GM21423 (cell line): ENCODE results near the gene LRBA.

Source experiments
- ATAC-seq: cut with Tn5 transposase; IDR thresholded peaks from one replicate; pipeline ENCODE4 v1.9.1; 2021; ENCODE audit warnings: mild to moderate bottlenecking, moderate library complexity; ENCODE audit not compliant: unreplicated experiment

The LRBA gene

DNA sequence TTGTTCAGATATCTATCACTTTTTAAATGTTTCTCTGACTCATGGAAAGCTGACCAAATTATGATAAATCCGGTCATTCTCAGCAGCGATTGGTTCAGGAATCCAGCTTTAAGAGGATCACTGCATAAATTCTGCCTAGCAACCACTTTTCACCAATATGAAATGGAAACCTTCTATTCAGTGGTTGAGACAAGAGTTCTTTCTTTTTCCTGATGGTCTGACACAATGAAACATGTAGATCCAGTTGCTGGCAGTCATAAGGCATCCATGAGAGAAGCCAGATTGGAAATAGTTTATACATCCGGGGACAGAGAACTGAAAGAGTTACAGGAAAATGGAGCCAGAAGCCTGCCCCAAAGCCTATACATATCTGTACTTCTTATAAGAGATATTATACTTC, 406.0 kb downstream of the LRBA start:
- ATAC-seq, result no peak

DNA sequence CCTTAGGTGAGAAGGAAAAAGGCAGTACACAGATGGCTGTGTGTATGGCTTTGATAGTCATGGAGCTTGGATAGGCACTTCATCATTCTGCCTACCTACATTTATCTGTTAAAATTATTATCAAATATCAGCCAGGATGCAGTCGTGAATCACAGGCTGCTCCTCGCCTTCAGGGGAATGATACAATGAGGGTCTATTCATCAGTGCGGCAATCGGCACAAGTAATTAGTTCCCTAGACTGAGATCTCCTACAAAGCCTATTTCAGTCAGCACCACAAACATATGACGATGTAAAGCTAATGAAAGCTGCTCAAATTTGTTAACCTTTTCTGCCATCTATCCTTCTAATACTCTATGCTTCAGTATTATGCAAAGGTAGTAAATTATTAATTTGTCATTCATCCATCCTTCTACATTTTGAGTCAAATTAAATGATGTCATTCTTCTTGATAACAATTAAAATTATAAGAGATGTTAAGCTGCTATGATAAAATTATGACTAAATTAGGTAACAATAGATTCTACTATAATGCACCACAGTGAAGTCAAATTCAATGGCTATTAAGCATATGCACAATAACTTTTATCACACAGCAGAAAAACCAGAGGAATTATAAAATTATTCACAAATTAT, 414.2 kb downstream of the LRBA start:
- ATAC-seq, result no peak

DNA sequence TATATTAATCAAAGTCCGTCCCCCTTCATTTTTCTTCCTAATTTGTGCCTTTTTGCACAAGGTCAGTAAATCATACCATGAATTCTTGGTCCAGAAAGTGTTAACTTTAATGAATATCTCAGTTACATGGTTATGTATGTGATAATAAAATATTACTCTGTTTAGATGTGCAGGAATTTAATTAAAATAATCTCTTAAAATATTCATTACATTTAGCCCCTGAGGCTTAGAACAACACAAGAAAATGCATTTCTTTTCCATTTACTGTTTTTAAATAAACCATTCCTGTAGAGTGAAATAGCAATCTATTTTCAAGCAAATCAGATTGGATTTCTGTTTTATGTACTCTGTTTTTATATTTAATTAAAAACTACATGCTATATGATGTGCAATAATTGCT, 415.5 kb downstream of the LRBA start:
- ATAC-seq, result no peak

DNA sequence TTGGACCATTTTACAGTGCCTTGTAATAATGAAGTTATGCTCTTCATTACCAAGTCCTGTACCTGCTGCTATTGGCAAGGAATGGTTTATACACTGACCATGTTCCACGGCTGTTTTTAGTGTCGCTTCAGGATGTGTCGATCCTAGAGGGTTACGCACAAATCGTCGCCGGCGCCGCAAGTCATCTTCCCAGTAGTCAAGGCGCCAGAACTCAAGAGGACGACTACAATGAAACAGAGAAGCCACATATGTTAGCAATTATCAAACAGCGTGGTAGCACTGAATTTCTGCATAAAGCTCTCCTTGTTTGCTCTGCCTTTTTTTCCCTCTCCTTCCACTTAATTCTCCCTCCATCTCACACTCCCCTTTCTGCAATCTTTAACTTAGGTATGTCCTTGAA, 416.2 kb downstream of the LRBA start:
- no peak for ATAC-seq

DNA sequence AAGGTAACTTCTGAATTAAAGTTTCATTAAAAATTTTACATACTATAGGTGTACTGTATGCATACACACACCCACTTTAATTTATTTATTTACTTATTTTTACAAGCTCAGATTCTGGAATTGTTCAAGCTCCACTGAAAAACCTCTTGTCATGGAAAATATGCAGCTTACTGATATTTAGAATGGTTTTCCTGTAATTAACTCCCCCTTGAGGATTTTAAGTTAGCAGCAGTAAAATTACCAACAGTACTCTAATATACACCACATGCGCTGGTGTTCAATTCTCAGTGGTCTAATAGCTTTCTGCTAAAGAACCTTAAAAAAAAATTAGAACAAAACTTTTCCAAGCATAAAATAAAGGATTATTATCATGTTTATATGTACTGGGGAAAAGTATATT, 421.1 kb downstream of the LRBA start:
- ATAC-seq, result no peak

DNA sequence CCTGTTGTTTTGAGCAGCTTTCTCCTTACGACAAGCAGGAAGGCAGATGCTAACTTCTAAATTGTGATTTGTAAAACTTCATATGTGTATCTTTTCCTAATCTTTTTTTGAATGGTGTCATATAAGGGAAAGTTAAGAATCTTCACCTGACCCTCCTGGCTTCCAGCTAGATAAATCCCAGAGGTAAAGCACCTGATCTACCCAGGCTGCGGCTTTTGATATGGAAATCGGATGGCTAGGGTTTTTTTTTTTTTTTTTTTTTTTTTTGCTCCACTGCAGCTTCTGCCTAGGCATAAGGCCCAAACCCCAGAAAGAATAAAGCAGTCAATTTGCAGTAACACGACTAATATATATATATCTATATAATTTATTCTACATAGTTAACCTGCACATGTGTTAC, 423.2 kb downstream of the LRBA start:
- no peak for ATAC-seq

DNA sequence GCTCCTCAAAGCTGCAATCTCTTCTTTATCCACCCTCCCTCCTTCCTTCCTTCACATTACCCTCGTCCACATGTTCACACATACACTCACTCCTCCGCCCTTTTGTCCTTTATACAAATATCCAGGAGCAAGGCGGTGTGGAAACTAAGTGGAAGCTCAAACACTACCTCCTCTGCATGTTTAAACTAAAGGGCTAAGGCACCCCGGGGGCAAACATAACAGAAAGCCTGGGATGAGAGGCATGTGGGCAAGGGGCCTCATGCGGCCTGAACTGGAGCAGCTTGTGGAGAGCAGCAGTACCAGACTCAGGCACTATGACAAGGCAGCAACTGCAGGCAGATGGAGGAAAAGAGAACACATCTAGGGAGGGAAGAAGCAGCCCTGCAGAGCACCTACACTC, 423.7 kb downstream of the LRBA start:
- no peak for ATAC-seq

DNA sequence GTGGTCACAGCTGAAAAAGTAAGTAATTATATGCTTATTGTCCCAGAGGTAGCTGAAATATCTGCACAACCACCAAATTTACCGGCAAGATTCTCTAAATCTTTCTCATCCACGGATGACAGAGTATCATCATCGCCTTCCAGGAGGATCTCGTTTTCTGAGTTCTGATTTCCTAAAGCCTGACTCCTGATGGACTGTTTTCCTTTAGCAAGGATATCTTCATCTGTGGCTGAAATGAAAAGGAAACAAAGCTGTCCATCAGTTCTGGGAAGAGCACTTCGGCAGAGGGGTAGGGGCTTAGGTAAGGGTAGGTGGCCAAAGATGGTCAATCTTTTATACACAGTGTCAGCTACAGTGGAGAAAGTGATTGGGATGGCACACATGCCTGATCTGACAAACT, 424.5 kb downstream of the LRBA start:
- no peak for ATAC-seq

DNA sequence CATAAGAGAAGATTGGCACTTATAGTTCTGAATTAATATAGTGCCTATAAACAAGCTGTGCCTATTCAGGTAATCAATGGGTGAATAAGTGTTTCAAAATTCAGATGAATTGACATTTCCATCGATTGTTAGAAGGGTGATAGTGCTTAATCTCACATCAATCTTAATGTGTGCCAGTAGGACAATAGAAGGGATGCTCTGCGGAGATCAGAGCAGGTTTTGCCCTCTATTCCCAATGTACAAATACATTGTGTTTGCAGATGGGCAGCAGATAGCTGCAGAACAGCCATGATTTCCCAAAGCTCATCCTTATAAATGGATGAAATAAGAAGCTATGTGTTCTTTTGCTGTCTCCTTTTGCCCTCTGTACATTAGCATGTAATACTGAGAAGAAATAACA, 425.9 kb downstream of the LRBA start:
- no peak for ATAC-seq

DNA sequence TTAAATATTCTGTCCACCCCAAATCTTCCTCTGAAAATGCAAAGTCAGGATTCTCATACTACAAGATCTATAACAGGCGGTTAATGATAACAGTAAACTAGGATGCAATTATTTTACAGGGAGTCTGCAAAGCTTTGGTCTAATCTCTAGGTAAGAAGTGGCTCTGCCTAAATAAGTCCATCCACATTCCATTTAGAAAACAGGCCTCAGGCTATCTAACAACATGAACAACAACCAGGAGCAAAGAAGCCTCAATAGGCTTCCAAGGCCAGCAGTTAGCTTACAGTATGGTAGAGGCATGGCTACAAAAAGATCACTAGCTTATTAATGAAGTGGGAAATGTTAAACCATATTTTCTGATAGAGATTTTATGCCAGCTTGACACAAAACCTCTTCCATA, 426.8 kb downstream of the LRBA start:
- ATAC-seq, result no peak

DNA sequence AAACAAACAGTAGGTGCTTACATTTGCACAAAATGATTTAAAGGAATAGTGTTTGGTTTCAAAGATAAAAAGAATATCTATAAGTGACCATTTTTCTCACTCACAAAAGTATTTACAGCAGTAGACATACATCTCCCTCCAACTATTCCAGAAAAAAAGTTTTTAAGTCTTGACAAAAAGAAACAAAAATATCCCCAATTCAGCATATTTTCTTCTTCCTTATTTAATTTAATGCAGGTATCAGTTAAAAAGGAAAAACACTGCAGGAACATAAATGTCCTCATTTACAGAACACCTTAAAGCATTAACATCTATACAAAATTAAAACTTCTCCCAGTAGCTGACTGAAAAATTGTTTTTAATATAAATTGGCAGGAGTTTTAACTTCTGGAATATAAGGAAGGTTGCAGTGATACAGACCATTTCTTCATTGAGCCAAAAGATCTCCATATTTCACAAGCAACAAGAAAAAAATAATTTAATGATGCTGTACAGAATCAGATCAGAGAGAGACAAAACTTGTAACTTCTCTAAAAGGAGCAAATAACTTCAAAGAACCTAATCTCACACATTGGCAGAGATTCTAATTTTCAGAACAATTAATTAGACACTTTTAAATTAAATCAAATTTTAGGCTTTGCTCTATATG, 428.8 kb downstream of the LRBA start:
- no peak for ATAC-seq

DNA sequence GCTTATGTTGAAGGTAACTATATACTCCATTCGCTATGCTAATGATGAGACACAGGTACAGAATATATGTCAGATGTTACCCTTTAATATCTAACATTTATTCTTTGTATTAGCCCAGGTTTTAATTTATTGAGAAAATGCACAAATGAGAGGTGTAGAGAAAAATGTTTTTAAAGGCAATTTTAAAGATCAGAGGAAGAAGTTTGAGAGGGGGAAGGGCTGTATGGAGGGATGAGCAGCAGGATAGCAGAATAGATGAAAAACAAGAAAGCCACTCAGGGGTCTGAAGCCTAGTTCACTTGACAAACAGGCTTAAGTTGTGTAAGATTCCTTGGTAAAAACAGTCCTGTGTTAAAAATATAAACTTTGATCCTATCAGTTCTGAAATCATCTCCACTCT, 429.5 kb downstream of the LRBA start:
- no peak for ATAC-seq

DNA sequence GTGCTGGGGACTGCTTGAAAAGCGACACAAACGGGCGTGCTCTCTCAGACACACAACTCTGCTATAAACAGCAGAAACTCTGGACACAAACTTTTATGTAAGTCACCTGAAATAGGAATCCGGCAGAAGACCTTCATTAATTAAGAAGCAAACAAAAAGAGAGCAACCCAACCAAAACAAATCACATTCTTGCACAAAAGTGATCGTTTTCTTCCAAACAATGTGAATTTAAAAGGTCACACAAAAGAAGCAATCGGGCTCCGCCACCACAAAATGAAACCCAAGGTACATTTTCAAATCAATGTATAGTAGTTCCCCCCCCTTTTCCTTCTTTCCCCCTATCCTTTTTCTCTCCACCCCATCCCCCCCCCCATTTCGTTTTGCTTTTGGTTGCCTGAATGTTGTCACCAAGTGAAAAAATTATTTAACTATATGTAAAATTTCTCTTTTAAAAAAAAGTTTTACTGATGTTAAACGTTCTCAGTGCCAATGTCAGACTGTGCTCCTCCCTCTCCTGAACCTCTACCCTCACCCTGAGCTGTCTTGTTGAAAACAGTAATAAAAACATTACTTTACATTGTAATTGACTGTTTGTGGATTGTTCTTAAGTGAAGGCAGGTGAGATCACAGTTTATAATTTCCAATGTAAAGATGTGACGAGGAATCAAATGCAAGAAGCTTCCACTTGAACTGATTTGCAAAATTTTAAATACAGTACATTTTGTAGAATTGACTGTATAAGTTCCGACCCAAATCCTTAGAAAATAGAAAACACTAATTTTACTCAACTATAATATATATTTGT, 430.8 kb downstream of the LRBA start:
- ATAC-seq, result no peak

DNA sequence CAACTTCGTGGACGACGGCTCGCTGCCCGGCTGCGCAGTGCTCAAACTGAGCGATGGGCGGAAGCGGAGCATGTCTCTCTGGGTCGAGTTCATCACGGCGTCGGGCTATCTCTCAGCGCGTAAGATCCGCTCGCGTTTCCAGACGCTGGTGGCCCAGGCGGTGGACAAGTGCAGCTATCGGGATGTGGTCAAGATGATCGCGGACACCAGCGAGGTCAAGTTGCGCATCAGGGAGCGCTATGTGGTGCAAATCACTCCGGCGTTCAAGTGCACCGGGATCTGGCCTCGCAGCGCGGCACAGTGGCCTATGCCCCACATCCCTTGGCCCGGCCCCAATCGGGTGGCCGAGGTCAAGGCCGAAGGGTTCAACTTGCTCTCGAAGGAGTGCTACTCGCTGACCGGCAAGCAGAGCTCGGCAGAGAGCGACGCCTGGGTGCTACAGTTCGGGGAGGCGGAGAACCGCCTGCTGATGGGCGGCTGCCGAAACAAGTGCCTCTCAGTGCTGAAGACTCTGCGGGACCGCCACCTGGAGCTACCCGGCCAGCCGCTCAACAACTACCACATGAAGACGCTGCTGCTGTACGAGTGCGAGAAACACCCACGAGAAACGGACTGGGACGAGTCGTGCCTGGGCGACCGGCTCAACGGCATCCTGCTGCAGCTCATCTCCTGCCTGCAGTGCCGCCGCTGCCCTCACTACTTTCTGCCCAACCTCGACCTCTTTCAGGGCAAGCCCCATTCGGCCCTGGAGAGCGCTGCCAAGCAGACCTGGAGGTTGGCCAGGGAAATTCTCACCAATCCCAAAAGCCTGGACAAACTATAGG, 431.6 kb downstream of the LRBA start:
- ATAC-seq, result no peak

DNA sequence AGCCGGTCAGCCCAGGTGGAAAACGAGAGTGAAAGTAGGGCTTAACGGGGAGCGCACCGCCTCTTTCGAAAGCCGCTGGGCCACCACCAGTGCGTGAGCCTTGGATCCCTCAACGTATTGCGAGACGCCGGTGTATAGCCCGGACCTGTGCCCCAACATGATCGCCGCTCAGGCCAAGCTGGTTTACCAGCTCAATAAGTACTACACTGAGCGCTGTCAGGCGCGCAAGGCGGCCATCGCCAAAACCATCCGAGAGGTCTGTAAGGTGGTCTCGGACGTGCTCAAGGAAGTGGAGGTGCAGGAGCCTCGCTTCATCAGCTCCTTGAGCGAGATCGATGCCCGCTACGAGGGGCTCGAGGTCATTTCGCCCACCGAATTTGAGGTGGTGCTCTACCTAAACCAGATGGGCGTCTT, 432.2 kb downstream of the LRBA start:
- ATAC-seq, result no peak

DNA sequence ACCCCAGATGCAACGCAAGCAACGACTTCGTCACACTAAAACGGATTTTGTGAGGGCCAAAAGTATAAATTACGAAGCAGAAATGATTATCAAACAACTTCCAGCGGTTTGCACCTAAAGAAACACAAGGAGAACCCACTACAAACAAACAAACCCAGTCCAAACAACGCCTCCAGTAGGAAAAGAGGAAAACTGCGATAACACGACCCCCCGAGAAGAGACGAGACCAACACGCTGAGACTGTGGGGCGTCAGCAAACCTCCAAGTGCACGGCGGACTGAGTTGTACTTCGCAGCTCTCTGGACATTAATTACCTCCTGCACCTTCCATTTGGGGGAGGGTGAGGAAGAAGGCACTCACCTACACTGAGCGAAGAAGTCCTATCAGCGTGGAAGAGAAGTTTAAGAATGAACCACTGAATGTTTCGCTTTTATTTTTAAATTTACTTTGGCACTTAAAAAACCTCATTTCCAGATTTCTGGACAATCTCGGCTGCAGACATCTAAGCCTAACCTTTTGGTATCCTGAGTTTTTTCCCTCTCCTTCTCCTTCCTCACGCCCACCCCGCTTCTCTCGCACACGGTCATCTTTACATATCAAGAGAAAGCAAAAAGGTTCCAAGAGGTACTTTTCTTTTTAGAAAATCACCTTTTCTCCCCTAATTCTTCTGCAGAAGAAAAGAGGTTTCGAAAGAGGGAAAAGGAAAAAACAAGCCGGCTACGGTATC, 432.8 kb downstream of the LRBA start, which contains the start of gene MAB21L2:
Gene MAB21L2, plus strand, starts transcription at position 6 of the 727 bp plus-strand sequence. CDS start 879 bp downstream, outside the sequence.
- ATAC-seq, result no peak

DNA sequence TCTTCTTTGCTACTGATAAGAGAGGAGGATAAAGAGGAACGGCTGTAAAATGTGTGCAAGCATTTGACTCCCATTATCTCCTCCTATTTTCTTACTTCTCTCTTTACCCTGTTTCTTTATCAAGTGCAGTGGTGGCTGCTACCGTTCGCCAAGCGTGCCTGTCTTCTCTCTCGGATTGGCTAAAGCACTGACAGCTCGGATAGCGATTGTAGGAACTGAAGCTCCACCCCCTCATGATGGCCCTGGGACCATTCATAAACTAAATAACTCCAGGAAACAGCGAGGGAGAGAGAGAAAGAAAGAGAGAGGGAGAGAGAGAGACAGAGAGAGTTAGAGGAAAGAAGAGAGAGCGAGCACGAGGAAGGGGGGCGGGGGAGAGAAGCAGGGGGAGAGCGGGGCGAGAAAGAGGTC, 433.4 kb downstream of the LRBA start:
- ATAC-seq, result no peak

DNA sequence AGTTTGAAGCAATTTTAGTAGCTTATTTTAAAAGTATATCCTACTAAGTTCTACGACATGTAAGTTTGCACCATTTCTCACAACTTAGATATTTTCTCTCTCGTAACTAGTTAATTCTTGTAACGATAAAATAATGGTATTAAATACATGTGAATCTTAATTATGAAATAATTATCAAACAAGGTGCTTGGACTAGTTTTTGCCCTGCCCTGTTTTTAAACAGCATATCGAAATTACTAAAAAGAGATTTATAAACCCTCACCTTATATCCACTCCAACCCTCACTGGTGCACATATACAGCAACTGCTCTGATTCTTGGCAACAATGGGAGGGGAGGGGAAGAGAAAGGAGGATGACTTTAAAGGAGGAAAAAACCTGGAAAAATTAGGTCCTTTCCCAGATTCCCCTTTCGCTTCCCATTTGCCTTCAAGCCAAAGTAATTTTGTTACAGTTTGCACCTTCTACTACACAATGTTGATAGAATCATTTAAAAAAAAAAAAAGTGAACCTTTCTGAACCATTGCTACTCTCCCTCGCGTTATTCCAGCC, 434.0 kb downstream of the LRBA start:
- no peak for ATAC-seq

DNA sequence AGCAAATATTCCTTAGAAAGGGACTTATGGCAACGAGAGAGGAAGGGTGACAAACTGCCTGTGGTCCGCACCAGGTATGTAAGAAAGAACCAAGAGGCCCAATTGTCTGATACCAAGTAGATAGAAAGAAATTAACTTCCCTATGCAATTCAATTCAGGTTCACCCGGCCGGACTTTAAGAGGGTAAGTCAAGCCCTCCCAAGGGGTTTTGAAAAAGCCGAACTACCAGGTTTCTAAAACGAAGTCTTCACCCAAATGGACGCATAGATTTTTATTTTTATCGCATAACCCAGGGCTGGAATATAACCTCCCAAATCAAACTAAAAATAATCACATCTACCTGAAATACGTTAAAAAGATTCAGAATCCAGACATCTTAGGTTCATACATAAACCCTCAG, 434.8 kb downstream of the LRBA start:
- no peak for ATAC-seq

DNA sequence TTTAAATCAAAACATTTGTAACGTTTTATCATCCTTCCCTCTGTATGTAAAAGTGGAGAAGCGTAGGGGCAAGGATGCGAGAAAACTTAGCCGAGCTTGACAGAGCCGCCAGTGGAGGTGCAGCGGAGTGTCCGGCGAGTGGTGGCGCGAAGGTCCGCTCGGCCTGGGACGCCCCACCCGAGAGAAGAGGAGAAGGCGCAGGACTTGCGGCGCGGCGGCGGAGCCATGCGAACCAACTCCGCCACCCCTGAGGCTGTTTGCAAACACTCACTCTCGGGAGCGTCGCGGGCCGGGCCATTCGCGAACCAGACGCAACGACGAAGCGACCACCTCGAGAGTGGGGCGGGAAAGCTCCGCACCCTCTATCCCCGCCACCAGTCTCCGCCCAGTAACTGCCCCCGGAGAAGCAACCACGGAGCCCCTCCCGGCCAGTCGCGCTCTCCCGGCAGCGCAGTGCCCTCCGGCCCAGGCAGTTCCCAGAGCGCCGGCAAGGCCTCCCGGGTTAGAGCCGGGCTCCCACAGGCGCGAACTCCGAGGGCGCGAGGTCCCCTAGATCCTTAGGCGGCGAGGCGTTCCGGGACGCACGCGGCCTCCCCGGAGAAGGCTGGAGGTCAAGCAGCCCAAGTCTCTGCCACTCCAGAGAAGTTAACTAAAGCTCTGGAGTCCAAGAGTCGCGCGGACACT, 435.4 kb downstream of the LRBA start:
- no peak for ATAC-seq
